Esophagus (tissue), 2 donors: ENCODE results near the gene FBLIM1. TPM values are rescaled to one million over a fixed set of nuclear protein-coding genes. Genes with fewer than 3 reads are reported as not detected.

Experiments used
- H3K27ac ChIP-seq, 2 donors: one replicate each; pipeline ENCODE4 v1.5.1; 2013; ENCODE audit warnings: low read depth in 2 of 2, mild to moderate bottlenecking in 2 of 2, inconsistent platforms in 1 of 2, low read length in 1 of 2, moderate library complexity in 1 of 2
- H3K27me3 ChIP-seq, 2 donors: one replicate each; pipeline ENCODE4 v1.6.1; 2013; ENCODE audit warnings: low read length in 2 of 2, control low read depth in 1 of 2, mild to moderate bottlenecking in 1 of 2; ENCODE audit not compliant: insufficient read depth in 2 of 2, control insufficient read depth in 1 of 2
- H3K36me3 ChIP-seq, 2 donors: one replicate each; pipeline ENCODE4 v1.6.1; 2013; ENCODE audit warnings: low read length in 1 of 2; ENCODE audit not compliant: control insufficient read depth in 2 of 2, insufficient read depth in 2 of 2
- H3K4me1 ChIP-seq, 2 donors: one replicate each; pipeline ENCODE4 v1.6.1; 2013; ENCODE audit warnings: low read length in 1 of 2; ENCODE audit not compliant: control insufficient read depth in 2 of 2, insufficient read depth in 2 of 2
- H3K4me3 ChIP-seq, 2 donors: one replicate each; pipeline ENCODE4 v1.5.1; 2013; ENCODE audit warnings: low read length in 2 of 2, mild to moderate bottlenecking in 2 of 2, low read depth in 1 of 2, moderate library complexity in 1 of 2
- H3K9me3 ChIP-seq, 2 donors: one replicate each; pipeline ENCODE4 v1.6.1; 2013; ENCODE audit warnings: mild to moderate bottlenecking in 2 of 2, low read depth in 1 of 2, low read length in 1 of 2, moderate library complexity in 1 of 2; ENCODE audit not compliant: control insufficient read depth in 2 of 2, insufficient read depth in 1 of 2
- WGBS, 2 donors: extraction: QIAGEN DNeasy Blood & Tissue Kit; methylation state at CpG; one replicate each; pipeline ENCODE4 v1.1.7; 2013; 5-methylcytosine and 5-hydroxymethylcytosine counted together
- polyA plus RNA-seq, 2 donors: library from polyadenylated mRNA; stranded (reverse); fragments of 200-250 nt; gene quantifications; one replicate each; pipeline ENCODE4 v1.2.3, GENCODE V29; 2013
- donor health status: healthy with polysubstance abuse.
- donor health status: Bipolar disorder and iron deficiency.

The FBLIM1 gene
- polyA plus RNA-seq, 2 donors = 17.7 to 20.5 TPM

GRCh38 chr1:15762546-15762945, 4.0 kb downstream of the FBLIM1 start:
- no peak overlapping the region for H3K4me3 ChIP-seq
- no peak overlapping the region for H3K27ac ChIP-seq
- H3K27me3 ChIP-seq = no peaks in the 10 kb centered on the region
- 81 to 82% methylated on average over 10 of the region's 10 CpGs for WGBS, 2 donors
- H3K9me3 ChIP-seq = no peaks in the 10 kb centered on the region
- peaks cover 12 to 26% of the 10 kb centered on the region in 2 donors for H3K4me1 ChIP-seq
- peaks cover 0 to 4% of the 10 kb centered on the region in 2 donors for H3K36me3 ChIP-seq

GRCh38 chr1:15764269-15764764, 5.7 kb downstream of the FBLIM1 start:
- Histone ChIP-seq H3K9me3 (no peaks in the 10 kb centered on the region), H3K4me1 (peaks cover 12 to 18% of the 10 kb centered on the region in 2 donors), H3K27me3 (no peaks in the 10 kb centered on the region), H3K36me3 (peaks cover 0 to 4% of the 10 kb centered on the region in 2 donors), H3K27ac (peak overlapping the region; percentile 62 to 80), H3K4me3 (no peak overlapping the region)
- WGBS, 2 donors = 39 to 41% methylated on average over 10 of the region's 10 CpGs

GRCh38 chr1:15764890-15765289, 6.3 kb downstream of the FBLIM1 start:
- H3K4me1 ChIP-seq = peaks cover 12 to 18% of the 10 kb centered on the region in 2 donors
- 81 to 85% methylated on average over 15 of the region's 15 CpGs for WGBS, 2 donors

GRCh38 chr1:15765495-15766194, 7.0 kb downstream of the FBLIM1 start:
- H3K27me3 ChIP-seq = no peaks in the 10 kb centered on the region
- WGBS, 2 donors = 55 to 60% methylated on average over 20 of the region's 20 CpGs
- no peak overlapping the region for H3K4me3 ChIP-seq
- no peaks in the 10 kb centered on the region for H3K9me3 ChIP-seq
- peaks cover 0 to 8% of the 10 kb centered on the region in 2 donors for H3K36me3 ChIP-seq
- H3K27ac ChIP-seq = peak overlapping the region; percentile 73 to 90
- H3K4me1 ChIP-seq = peaks cover 12 to 18% of the 10 kb centered on the region in 2 donors

More at GRCh38 chr1:15764890-15765289, 6.3 kb downstream of the FBLIM1 start:
- no peaks in the 10 kb centered on the region for H3K9me3 ChIP-seq
- no peaks in the 10 kb centered on the region for H3K27me3 ChIP-seq
- no peak overlapping the region for H3K4me3 ChIP-seq
- peak overlapping the region; percentile 62 to 80 for H3K27ac ChIP-seq
- H3K36me3 ChIP-seq = peaks cover 0 to 4% of the 10 kb centered on the region in 2 donors

GRCh38 chr1:15767941-15768340, 9.3 kb downstream of the FBLIM1 start:
- WGBS, 2 donors = 77 to 78% methylated on average over 5 of the region's 5 CpGs
- peaks cover 4 to 15% of the 10 kb centered on the region in 2 donors for H3K36me3 ChIP-seq
- H3K4me3 ChIP-seq = no peak overlapping the region
- no peaks in the 10 kb centered on the region for H3K9me3 ChIP-seq
- peak overlapping the region in 1 of 2 donors; percentile 16 for H3K27ac ChIP-seq
- no peaks in the 10 kb centered on the region for H3K27me3 ChIP-seq
- peaks cover 9 to 18% of the 10 kb centered on the region in 2 donors for H3K4me1 ChIP-seq

- 95 to 97% methylated on average over 7 of the region's 7 CpGs for WGBS, 2 donors
- Histone ChIP-seq H3K4me1 (peaks cover 9 to 18% of the 10 kb centered on the region in 2 donors), H3K4me3 (no peak overlapping the region), H3K9me3 (no peaks in the 10 kb centered on the region), H3K36me3 (peaks cover 4 to 15% of the 10 kb centered on the region in 2 donors), H3K27me3 (no peaks in the 10 kb centered on the region), H3K27ac (peak overlapping the region in 1 of 2 donors; percentile 16)
These were observed 9.8 kb downstream of the FBLIM1 start for GRCh38 chr1:15768388-15768787.

- H3K4me1 ChIP-seq = peaks cover 0 to 6% of the 10 kb centered on the region in 2 donors
- H3K36me3 ChIP-seq = peaks cover 12 to 17% of the 10 kb centered on the region in 2 donors
- no peak overlapping the region for H3K27ac ChIP-seq
- WGBS, 2 donors = 92 to 93% methylated on average over 14 of the region's 14 CpGs
- no peak overlapping the region for H3K4me3 ChIP-seq
- no peaks in the 10 kb centered on the region for H3K9me3 ChIP-seq
- no peaks in the 10 kb centered on the region for H3K27me3 ChIP-seq
These were observed 11.8 kb downstream of the FBLIM1 start for GRCh38 chr1:15770313-15770962.

- 78 to 82% methylated on average over 6 of the region's 6 CpGs for WGBS, 2 donors
- Histone ChIP-seq H3K4me3 (no peak overlapping the region), H3K4me1 (no peaks in the 10 kb centered on the region), H3K9me3 (no peaks in the 10 kb centered on the region), H3K27ac (no peak overlapping the region), H3K27me3 (no peaks in the 10 kb centered on the region), H3K36me3 (peaks cover 12 to 19% of the 10 kb centered on the region in 2 donors)
These were observed 13.4 kb downstream of the FBLIM1 start for GRCh38 chr1:15771836-15772515.

- no peaks in the 10 kb centered on the region for H3K4me1 ChIP-seq
- H3K27me3 ChIP-seq = no peaks in the 10 kb centered on the region
- no peak overlapping the region for H3K27ac ChIP-seq
- H3K4me3 ChIP-seq = no peak overlapping the region
- peaks cover 12 to 15% of the 10 kb centered on the region in 2 donors for H3K36me3 ChIP-seq
- WGBS, 2 donors = 76 to 78% methylated on average over 2 of the region's 2 CpGs
- H3K9me3 ChIP-seq = no peaks in the 10 kb centered on the region
These were observed 17.1 kb downstream of the FBLIM1 start for GRCh38 chr1:15775706-15776105.
